ENCODE results near the gene PPME1. TPM values are rescaled to one million over a fixed set of nuclear protein-coding genes. Genes with fewer than 3 reads are reported as not detected.
"Not testable (repeated sequence)": the region's sequence is repeated elsewhere in the genome, so short reads cannot be mapped to it uniquely, and the experiment has no call there.

Gene PPME1
- total RNA-seq, 1 donor from 2014 or later, result 29.7 TPM

GRCh38 chr11:74139151-74139918 lies 31.8 kb upstream of the PPME1 start:
- Histone ChIP-seq H3K9me3 (no peaks in the 10 kb centered on the region), H3K4me1 (peaks cover 0 to 3% of the 10 kb centered on the region in 2 donors), H3K27me3 (no peaks in the 10 kb centered on the region), H3K4me3 (no peak overlapping the region), H3K36me3 (no peaks in the 10 kb centered on the region), H3K27ac (no peak overlapping the region)
- no peak for DNase-seq (ENCODE audit: low spot score in 2 of 2)
- intact Hi-C loops (cut with DNase I), result no loop called here
- TF ChIP-seq CTCF (IDR thresholded peaks at IDR 0.05), result no peak

- intact Hi-C loops (cut with DNase I); H3K36me3 ChIP-seq: not testable (repeated sequence)
Observed at GRCh38 chr11:74139919-74140431, 31.1 kb upstream of the PPME1 start.

GRCh38 chr11:74141241-74141695 lies 29.8 kb upstream of the PPME1 start:
- no peak for DNase-seq (ENCODE audit: low spot score in 2 of 2)
- Histone ChIP-seq H3K4me1 (peaks cover 0 to 3% of the 10 kb centered on the region in 2 donors), H3K9me3 (no peaks in the 10 kb centered on the region), H3K27me3 (no peaks in the 10 kb centered on the region), H3K4me3 (no peak overlapping the region), H3K27ac (no peak overlapping the region), H3K36me3 (no peaks in the 10 kb centered on the region)
- intact Hi-C loops (cut with DNase I), result no loop called here
- no peak for TF ChIP-seq CTCF (IDR thresholded peaks at IDR 0.05)

More at GRCh38 chr11:74139919-74140431, 31.1 kb upstream of the PPME1 start:
- not testable (repeated sequence) for H3K4me3 ChIP-seq; H3K27me3 ChIP-seq; H3K9me3 ChIP-seq; H3K27ac ChIP-seq; H3K4me1 ChIP-seq; DNase-seq (ENCODE audit: low spot score in 2 of 2)

- Histone ChIP-seq H3K36me3 (no peaks in the 10 kb centered on the region), H3K4me1 (peaks cover 0 to 3% of the 10 kb centered on the region in 2 donors), H3K4me3 (no peak overlapping the region), H3K9me3 (no peaks in the 10 kb centered on the region), H3K27me3 (no peaks in the 10 kb centered on the region), H3K27ac (no peak overlapping the region)
- TF ChIP-seq CTCF (IDR thresholded peaks at IDR 0.05), result no peak
- DNase-seq (ENCODE audit: low spot score in 2 of 2), result no peak
- intact Hi-C loops (cut with DNase I), result no loop called here
Observed at GRCh38 chr11:74141908-74142307, 29.2 kb upstream of the PPME1 start.

GRCh38 chr11:74142624-74143023 lies 28.5 kb upstream of the PPME1 start:
- Histone ChIP-seq H3K27ac (no peak overlapping the region), H3K27me3 (no peaks in the 10 kb centered on the region), H3K4me1 (peaks cover 0 to 3% of the 10 kb centered on the region in 2 donors), H3K9me3 (no peaks in the 10 kb centered on the region), H3K4me3 (no peak overlapping the region), H3K36me3 (no peaks in the 10 kb centered on the region)
- intact Hi-C loops (cut with DNase I), result no loop called here
- no peak for TF ChIP-seq CTCF (IDR thresholded peaks at IDR 0.05)
- DNase-seq (ENCODE audit: low spot score in 2 of 2), result no peak

GRCh38 chr11:74144592-74144991 lies 26.5 kb upstream of the PPME1 start:
- no peaks in the 10 kb centered on the region for H3K36me3 ChIP-seq
- no peak overlapping the region for H3K27ac ChIP-seq
- no peaks in the 10 kb centered on the region for H3K4me1 ChIP-seq
- no peak overlapping the region for H3K4me3 ChIP-seq
- TF ChIP-seq CTCF (IDR thresholded peaks at IDR 0.05), result no peak
- no peaks in the 10 kb centered on the region for H3K9me3 ChIP-seq
- intact Hi-C loops (cut with DNase I), result no loop called here
- no peak for DNase-seq (ENCODE audit: low spot score in 2 of 2)
- no peaks in the 10 kb centered on the region for H3K27me3 ChIP-seq
